ENCODE measurements around the gene MDH1B.

The MDH1B gene

GRCh38 chr2:206783718-206784117 is 18.6 kb upstream of the MDH1B start:
- TF ChIP-seq FOXP2 (optimal IDR thresholded peaks at IDR 0.05; ENCODE audit: borderline replicate concordance, extremely low read depth, extremely low read length, insufficient read depth) (no peak), SIN3A (IDR thresholded peaks at IDR 0.05; ENCODE audit: borderline replicate concordance, insufficient read depth, low read length) (no peak), TAF1 (IDR thresholded peaks at IDR 0.05; ENCODE audit: borderline replicate concordance, insufficient read depth, low read length) (no peak), REST (IDR thresholded peaks at IDR 0.05; ENCODE audit: insufficient read depth in 1 of 2, low read depth in 2 of 2, low read length in 2 of 2) (no peak), POLR2AphosphoS5 (IDR thresholded peaks at IDR 0.05; ENCODE audit: low read depth, low read length) (no peak)

- TF ChIP-seq POLR2AphosphoS5 (IDR thresholded peaks at IDR 0.05; ENCODE audit: low read depth, low read length) = no peak
- TF ChIP-seq FOXP2 (optimal IDR thresholded peaks at IDR 0.05; ENCODE audit: borderline replicate concordance, extremely low read depth, extremely low read length, insufficient read depth) = no peak
- TF ChIP-seq REST (IDR thresholded peaks at IDR 0.05; ENCODE audit: insufficient read depth in 1 of 2, low read depth in 2 of 2, low read length in 2 of 2) = no peak
- TF ChIP-seq SIN3A (IDR thresholded peaks at IDR 0.05; ENCODE audit: borderline replicate concordance, insufficient read depth, low read length) = no peak
- no peak for TF ChIP-seq TAF1 (IDR thresholded peaks at IDR 0.05; ENCODE audit: borderline replicate concordance, insufficient read depth, low read length)
Measured at GRCh38 chr2:206780671-206781070, 15.5 kb upstream of the MDH1B start.

GRCh38 chr2:206776432-206776831 is 11.3 kb upstream of the MDH1B start:
- TF ChIP-seq REST (IDR thresholded peaks at IDR 0.05; ENCODE audit: insufficient read depth in 1 of 2, low read depth in 2 of 2, low read length in 2 of 2) (no peak), TAF1 (IDR thresholded peaks at IDR 0.05; ENCODE audit: borderline replicate concordance, insufficient read depth, low read length) (no peak), POLR2AphosphoS5 (IDR thresholded peaks at IDR 0.05; ENCODE audit: low read depth, low read length) (no peak), SIN3A (IDR thresholded peaks at IDR 0.05; ENCODE audit: borderline replicate concordance, insufficient read depth, low read length) (no peak), FOXP2 (optimal IDR thresholded peaks at IDR 0.05; ENCODE audit: borderline replicate concordance, extremely low read depth, extremely low read length, insufficient read depth) (no peak)

DNA sequence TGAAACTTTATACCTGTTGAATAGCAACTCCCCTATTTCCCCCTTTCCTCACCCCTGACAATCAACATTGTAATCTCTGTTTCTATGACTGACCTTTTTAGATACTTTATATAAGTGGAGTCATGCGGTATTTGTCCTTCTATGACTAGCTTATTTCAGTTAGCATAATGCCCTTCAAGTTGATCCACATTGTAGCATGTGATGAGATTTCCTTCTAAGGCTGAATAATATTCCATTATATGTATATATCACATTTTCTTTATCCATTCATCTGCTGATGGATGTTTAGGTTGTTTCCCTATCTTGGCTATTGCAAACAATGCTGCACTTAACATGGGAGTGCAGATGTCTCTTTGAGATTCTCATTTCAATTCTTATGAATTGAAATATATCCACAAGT is 9.7 kb upstream of the MDH1B start:
- TF ChIP-seq FOXP2 (optimal IDR thresholded peaks at IDR 0.05; ENCODE audit: borderline replicate concordance, extremely low read depth, extremely low read length, insufficient read depth) (no peak), TAF1 (IDR thresholded peaks at IDR 0.05; ENCODE audit: borderline replicate concordance, insufficient read depth, low read length) (no peak), REST (IDR thresholded peaks at IDR 0.05; ENCODE audit: insufficient read depth in 1 of 2, low read depth in 2 of 2, low read length in 2 of 2) (no peak), POLR2AphosphoS5 (IDR thresholded peaks at IDR 0.05; ENCODE audit: low read depth, low read length) (no peak), SIN3A (IDR thresholded peaks at IDR 0.05; ENCODE audit: borderline replicate concordance, insufficient read depth, low read length) (no peak)
